Mesenchymal stem cell (in vitro differentiated cells and primary cell): Measurements from ENCODE around the gene STK11IP.
A peak's percentile ranks its signal among the peaks of the same experiment; 100 is the strongest.

Experiments used
- DNase-seq: peaks from one replicate; pipeline ENCODE4 v3.0.0-alpha.2; 2013
- H2AFZ ChIP-seq: one replicate; pipeline ENCODE4 v1.6.1; 2013; ENCODE audit warnings: low read depth, mild to moderate bottlenecking, control low read depth, inconsistent platforms, low read length, moderate library complexity
- H2AK5ac ChIP-seq: 2 replicates; pipeline ENCODE4 v1.6.1; 2013; ENCODE audit warnings: low read length, moderate library complexity, mild to moderate bottlenecking, inconsistent platforms; ENCODE audit not compliant: severe bottlenecking
- H2BK120ac ChIP-seq: one replicate; pipeline ENCODE4 v1.6.1; 2013; ENCODE audit warnings: low read depth, mild to moderate bottlenecking, inconsistent platforms, low read length, moderate library complexity
- H2BK12ac ChIP-seq, 2 experiments: one replicate each; pipeline ENCODE4 v1.6.1; 2013; ENCODE audit warnings: inconsistent platforms in 2 of 2, low read length in 2 of 2, mild to moderate bottlenecking in 2 of 2, moderate library complexity in 2 of 2, control low read depth in 1 of 2
- H2BK15ac ChIP-seq: one replicate; pipeline ENCODE4 v1.6.1; 2013; ENCODE audit warnings: mild to moderate bottlenecking, low read depth, inconsistent platforms; ENCODE audit not compliant: poor library complexity, severe bottlenecking
- H2BK5ac ChIP-seq: 2 replicates; pipeline ENCODE4 v1.6.1; 2013; ENCODE audit warnings: low read depth, mild to moderate bottlenecking, low read length, control low read depth, inconsistent platforms; ENCODE audit not compliant: poor library complexity, severe bottlenecking
- H3K14ac ChIP-seq, 2 experiments: one replicate each; pipeline ENCODE4 v1.6.1; 2013; ENCODE audit warnings: inconsistent platforms in 2 of 2, low read length in 2 of 2, control low read depth in 1 of 2, mild to moderate bottlenecking in 1 of 2, moderate library complexity in 1 of 2
- H3K18ac ChIP-seq, 2 experiments: one replicate each; pipeline ENCODE4 v1.6.1; 2013; ENCODE audit warnings: inconsistent platforms in 2 of 2, low read length in 2 of 2, control low read depth in 1 of 2, low read depth in 1 of 2, mild to moderate bottlenecking in 1 of 2
- H3K23ac ChIP-seq, 2 experiments: one replicate each; pipeline ENCODE4 v1.6.1; 2013; ENCODE audit warnings: inconsistent platforms in 2 of 2, low read length in 2 of 2, mild to moderate bottlenecking in 2 of 2, moderate library complexity in 2 of 2, control low read depth in 1 of 2
- H3K27ac ChIP-seq: 2 replicates; pipeline ENCODE4 v1.5.1; 2013; ENCODE audit warnings: mild to moderate bottlenecking, moderate library complexity, low read length, control low read depth, inconsistent platforms; ENCODE audit not compliant: poor library complexity, severe bottlenecking
- H3K27me3 ChIP-seq, 2 experiments: 2 replicates each; pipeline versions ENCODE4 v1.6.1 to v1.7.0; 2013; ENCODE audit warnings: low read length in 2 of 2, mild to moderate bottlenecking in 2 of 2, moderate library complexity in 2 of 2, control low read depth in 1 of 2, inconsistent platforms in 1 of 2; ENCODE audit not compliant: control insufficient read depth in 1 of 2, insufficient read depth in 1 of 2
- H3K36me3 ChIP-seq, 2 experiments: 2 replicates each; pipeline versions ENCODE4 v1.6.1 to v1.7.0; 2013; ENCODE audit warnings: low read length in 2 of 2, control low read depth in 1 of 2, inconsistent platforms in 1 of 2, low read depth in 1 of 2, mild to moderate bottlenecking in 1 of 2; ENCODE audit not compliant: insufficient read depth in 2 of 2, control insufficient read depth in 1 of 2
- H3K4ac ChIP-seq, 2 experiments: one replicate each; pipeline ENCODE4 v1.6.1; 2013; ENCODE audit warnings: inconsistent platforms in 2 of 2, low read length in 2 of 2, mild to moderate bottlenecking in 2 of 2, moderate library complexity in 2 of 2, control low read depth in 1 of 2, low read depth in 1 of 2
- H3K4me1 ChIP-seq: 2 replicates; pipeline ENCODE4 v1.6.1; 2013; ENCODE audit warnings: low read depth, low read length, control low read depth; ENCODE audit not compliant: control insufficient read depth, insufficient read depth
- H3K4me2 ChIP-seq: 2 replicates; pipeline ENCODE4 v1.6.1; 2013; ENCODE audit warnings: low read length, mild to moderate bottlenecking, inconsistent platforms; ENCODE audit not compliant: poor library complexity, severe bottlenecking
- H3K4me3 ChIP-seq, 2 experiments: 2 replicates each; pipeline versions ENCODE4 v1.5.1 to v1.7.0; 2013; ENCODE audit warnings: low read length in 2 of 2, mild to moderate bottlenecking in 2 of 2, control low read depth in 1 of 2, low read depth in 1 of 2; ENCODE audit not compliant: insufficient read depth in 1 of 2
- H3K79me1 ChIP-seq: replicated peaks from 2 replicates; pipeline ENCODE4 v1.6.1; 2013; ENCODE audit warnings: mild to moderate bottlenecking, control low read depth, low read length, inconsistent platforms; ENCODE audit not compliant: poor library complexity, severe bottlenecking
- H3K9ac ChIP-seq: 2 replicates; pipeline ENCODE4 v1.7.0; 2013; ENCODE audit warnings: mild to moderate bottlenecking, low read length, moderate library complexity
- H3K9me3 ChIP-seq: 2 replicates; pipeline ENCODE4 v1.7.0; 2013; ENCODE audit warnings: mild to moderate bottlenecking, low read length; ENCODE audit not compliant: control insufficient read depth
- H4K8ac ChIP-seq: one replicate; pipeline ENCODE4 v1.6.1; 2013; ENCODE audit warnings: inconsistent platforms, mild to moderate bottlenecking, low read length, moderate library complexity
- H4K91ac ChIP-seq: one replicate; pipeline ENCODE4 v1.6.1; 2013; ENCODE audit warnings: mild to moderate bottlenecking, low read length, inconsistent platforms
- WGBS: methylation state at CpG from one replicate; pipeline ENCODE4 v1.1.7; 2013; ENCODE audit warnings: mixed read lengths; 5-methylcytosine and 5-hydroxymethylcytosine counted together

STK11IP gene

GRCh38 chr2:219661197-219661954 is 63.7 kb downstream of the STK11IP start:
- Histone ChIP-seq H3K14ac (no peak overlapping the region), H3K18ac (no peak overlapping the region), H2BK120ac (no peak overlapping the region), H3K4ac (no peak overlapping the region), H2BK12ac (no peak overlapping the region), H2BK15ac (no peak overlapping the region), H2BK5ac (no peak overlapping the region), H3K27ac (peak overlapping the region; percentile 55), H3K9ac (no peak overlapping the region), H3K9me3 (no peaks in the 10 kb centered on the region), H3K4me2 (no peak overlapping the region), H3K23ac (no peak overlapping the region), H4K8ac (no peak overlapping the region), H3K36me3 (no peaks in the 10 kb centered on the region), H3K4me1 (peaks cover 7% of the 10 kb centered on the region), H3K27me3 (peaks cover 0 to 3% of the 10 kb centered on the region in 2 experiments), H2AK5ac (peak overlapping the region; percentile 72), H3K4me3 (no peak overlapping the region), H4K91ac (no peak overlapping the region), H3K79me1 (no peaks in the 10 kb centered on the region), H2AFZ (no peak overlapping the region)
- WGBS, result 40% methylated on average over 6 of the region's 7 CpGs
- DNase-seq, result no peak

GRCh38 chr2:219661955-219662395 is 64.3 kb downstream of the STK11IP start:
- Histone ChIP-seq H4K8ac (no peak overlapping the region), H3K36me3 (no peaks in the 10 kb centered on the region), H2BK5ac (no peak overlapping the region), H3K18ac (no peak overlapping the region), H3K9ac (no peak overlapping the region), H3K4me1 (peaks cover 7% of the 10 kb centered on the region), H2BK15ac (no peak overlapping the region), H4K91ac (no peak overlapping the region), H3K79me1 (no peaks in the 10 kb centered on the region), H3K4ac (no peak overlapping the region), H3K27me3 (peaks cover 0 to 3% of the 10 kb centered on the region in 2 experiments), H3K14ac (no peak overlapping the region), H3K27ac (peak overlapping the region; percentile 55), H3K9me3 (no peaks in the 10 kb centered on the region), H2BK12ac (no peak overlapping the region), H2AK5ac (no peak overlapping the region), H3K23ac (no peak overlapping the region), H3K4me2 (no peak overlapping the region), H3K4me3 (no peak overlapping the region), H2AFZ (no peak overlapping the region), H2BK120ac (no peak overlapping the region)
- 88% methylated on average over 1 of the region's 1 CpG for WGBS
- peak; percentile 21 for DNase-seq

GRCh38 chr2:219662566-219662965 is 64.9 kb downstream of the STK11IP start:
- Histone ChIP-seq H4K8ac (no peak overlapping the region), H4K91ac (no peak overlapping the region), H3K4me3 (no peak overlapping the region), H2AFZ (no peak overlapping the region), H3K79me1 (no peaks in the 10 kb centered on the region), H3K4me2 (no peak overlapping the region), H3K4ac (no peak overlapping the region), H3K18ac (no peak overlapping the region), H3K27ac (peak overlapping the region; percentile 55), H3K36me3 (no peaks in the 10 kb centered on the region), H3K23ac (no peak overlapping the region), H2BK12ac (no peak overlapping the region), H3K9me3 (no peaks in the 10 kb centered on the region), H2AK5ac (peak overlapping the region; percentile 7), H3K9ac (no peak overlapping the region), H2BK120ac (no peak overlapping the region), H3K14ac (peak overlapping the region in 1 of 2 experiments; percentile 11), H2BK5ac (no peak overlapping the region), H3K4me1 (peaks cover 7% of the 10 kb centered on the region), H3K27me3 (peaks cover 0 to 3% of the 10 kb centered on the region in 2 experiments), H2BK15ac (no peak overlapping the region)
- DNase-seq, result no peak

- no peak for DNase-seq
- no peaks in the 10 kb centered on the region for H3K36me3 ChIP-seq
- 76% methylated on average over 11 of the region's 11 CpGs for WGBS
These were observed 65.6 kb downstream of the STK11IP start for GRCh38 chr2:219663116-219663762.

More at GRCh38 chr2:219663116-219663762, 65.6 kb downstream of the STK11IP start:
- no peak overlapping the region for H3K4ac ChIP-seq
- no peak overlapping the region for H3K4me3 ChIP-seq
- peaks cover 0 to 3% of the 10 kb centered on the region in 2 experiments for H3K27me3 ChIP-seq
- H3K23ac ChIP-seq, result no peak overlapping the region
- H4K91ac ChIP-seq, result no peak overlapping the region
- peaks cover 7% of the 10 kb centered on the region for H3K4me1 ChIP-seq
- no peak overlapping the region for H3K9ac ChIP-seq
- H2BK120ac ChIP-seq, result no peak overlapping the region
- H3K9me3 ChIP-seq, result no peaks in the 10 kb centered on the region
- no peak overlapping the region for H3K27ac ChIP-seq
- H3K4me2 ChIP-seq, result no peak overlapping the region
- H2BK15ac ChIP-seq, result no peak overlapping the region
- H2AK5ac ChIP-seq, result no peak overlapping the region
- H2AFZ ChIP-seq, result no peak overlapping the region
- no peak overlapping the region for H2BK12ac ChIP-seq
- no peak overlapping the region for H3K14ac ChIP-seq
- H2BK5ac ChIP-seq, result no peak overlapping the region
- no peaks in the 10 kb centered on the region for H3K79me1 ChIP-seq
- H3K18ac ChIP-seq, result no peak overlapping the region
- H4K8ac ChIP-seq, result no peak overlapping the region
